Neural cell (in vitro differentiated cells): Measurements from ENCODE around the gene LUC7L3. TPM values are rescaled to one million over a fixed set of nuclear protein-coding genes. Genes with fewer than 3 reads are reported as not detected.

Experiments used
- polyA plus RNA-seq: library from polyadenylated mRNA; depleted of rRNA; stranded (reverse); fragments of >200 nt; gene quantifications from 2 replicates; pipeline ENCODE4 v1.2.3, GENCODE V29; 2014
- small RNA-seq, 3 experiments: library from RNA; depleted of rRNA; stranded (forward); fragments of <200 nt; gene quantifications; one replicate each; pipeline ENCODE3, GENCODE V24; 2012

LUC7L3 gene
- polyA plus RNA-seq, 1 donor from 2014 or later: 677 TPM

Small RNA genes lying within 50 kb of the gene (small RNA-seq; reads per million reads assigned to genes)
- gene AC005921.1 (0 reads per million in 3 experiments), gene MIR8059 (0 reads per million in 3 experiments), gene RF00019 (0 to 1.2 (median 0) reads per million in 3 experiments)

Other genes with a start within 250 kb of the LUC7L3 start
- gene RSAD1, start 240.7 kb upstream of the LUC7L3 start, polyA plus RNA-seq: 61.9 and 73.5 TPM in 2 replicates
- 0.34 and 0.35 TPM in 2 replicates for gene MYCBPAP, start 211.2 kb upstream of the LUC7L3 start, polyA plus RNA-seq
- gene EPN3, start 186.9 kb upstream of the LUC7L3 start, polyA plus RNA-seq: not detected in 2 replicates
- 48.1 and 53.5 TPM in 2 replicates for gene SPATA20, start 172.4 kb upstream of the LUC7L3 start, polyA plus RNA-seq
- 10.9 and 11.0 TPM in 2 replicates for gene CACNA1G, start 158.9 kb upstream of the LUC7L3 start, polyA plus RNA-seq
- 0.08 TPM in 1 of 2 replicates, not detected in the other for gene ABCC3, start 84.7 kb upstream of the LUC7L3 start, polyA plus RNA-seq
- 15.2 and 16.1 TPM in 2 replicates for gene ANKRD40, start 11.7 kb upstream of the LUC7L3 start, polyA plus RNA-seq
- gene ANKRD40CL, start 47.9 kb downstream of the LUC7L3 start, polyA plus RNA-seq: not detected in 2 replicates
- not detected in 2 replicates for gene WFIKKN2, start 116.0 kb downstream of the LUC7L3 start, polyA plus RNA-seq
- gene TOB1, start 146.8 kb downstream of the LUC7L3 start, polyA plus RNA-seq: 8.0 and 8.9 TPM in 2 replicates